Small intestine (tissue), 7 donors: ENCODE data around the gene PARVA. TPM values are rescaled to one million over a fixed set of nuclear protein-coding genes. Genes with fewer than 3 reads are reported as not detected.

ENCODE experiments used
- DNase-seq, 2 donors: peaks; one replicate each; pipeline versions ENCODE4 v3.0.0 to v3.0.0-alpha.2; 2013
- FAIRE-seq: peaks from 2 replicates; lab custom pipeline; 2012; peaks lifted over from hg19 to GRCh38; lab: Jason Lieb, UNC
- H3K27ac ChIP-seq, 3 donors: one replicate each; pipeline ENCODE4 v1.5.1; 2013; ENCODE audit warnings: low read length in 2 of 3, mild to moderate bottlenecking in 2 of 3, control low read depth in 1 of 3, inconsistent platforms in 1 of 3, low read depth in 1 of 3, moderate library complexity in 1 of 3
- H3K27me3 ChIP-seq, 3 donors: one replicate each; pipeline ENCODE4 v1.6.1; 2013; ENCODE audit warnings: low read length in 3 of 3, inconsistent platforms in 1 of 3; ENCODE audit not compliant: control insufficient read depth in 3 of 3, insufficient read depth in 3 of 3
- H3K36me3 ChIP-seq, 3 donors: one replicate each; pipeline ENCODE4 v1.6.1; 2013; ENCODE audit warnings: low read length in 3 of 3, inconsistent platforms in 1 of 3, low read depth in 1 of 3, mild to moderate bottlenecking in 1 of 3, moderate library complexity in 1 of 3; ENCODE audit not compliant: control insufficient read depth in 3 of 3, insufficient read depth in 2 of 3
- H3K4me1 ChIP-seq, 3 donors: one replicate each; pipeline ENCODE4 v1.6.1; 2013; ENCODE audit warnings: low read length in 2 of 3, inconsistent platforms in 1 of 3, low read depth in 1 of 3, mild to moderate bottlenecking in 1 of 3, moderate library complexity in 1 of 3; ENCODE audit not compliant: control insufficient read depth in 3 of 3, insufficient read depth in 2 of 3
- H3K4me3 ChIP-seq, 3 donors: one replicate each; pipeline ENCODE4 v1.5.1; 2013; ENCODE audit warnings: low read length in 3 of 3, control low read depth in 1 of 3, inconsistent platforms in 1 of 3, low read depth in 1 of 3, mild to moderate bottlenecking in 1 of 3, moderate library complexity in 1 of 3
- H3K9me3 ChIP-seq, 2 donors: one replicate each; pipeline ENCODE4 v1.6.1; 2013; ENCODE audit warnings: low read depth in 1 of 2, low read length in 1 of 2; ENCODE audit not compliant: control insufficient read depth in 2 of 2, insufficient read depth in 1 of 2
- WGBS, 3 donors: extraction: QIAGEN DNeasy Blood & Tissue Kit; methylation state at CpG; one replicate each; pipeline ENCODE4 v1.1.7; 2013; 5-methylcytosine and 5-hydroxymethylcytosine counted together
- polyA plus RNA-seq, 4 donors: library from polyadenylated mRNA; stranded (reverse) in 3 of 4; unstranded in 1 of 4; fragments of 200-250 nt in 3 of 4; fragments of 120-200 nt in 1 of 4; gene quantifications; one replicate each; pipeline versions ENCODE4 v1.2.1 to v1.2.3, GENCODE V29; 2013
- donor health status: healthy with polysubstance abuse.
- donor health status: control.
- donor health status: control.
- donor health status: Bipolar disorder and iron deficiency.
- donor health status: healthy.

The PARVA gene
- polyA plus RNA-seq, 4 donors, result 6.5 to 22.1 (median 14.7) TPM

GRCh38 chr11:12539572-12539971 lies 162.2 kb downstream of the PARVA start:
- no peak overlapping the region for H3K4me3 ChIP-seq
- DNase-seq (no peak), FAIRE-seq (no peak)
- 72 to 90% (median 78%) methylated on average over 4 of the region's 4 CpGs for WGBS, 3 donors
- H3K36me3 ChIP-seq, result no peaks in the 10 kb centered on the region
- no peaks in the 10 kb centered on the region for H3K4me1 ChIP-seq
- H3K9me3 ChIP-seq, result no peaks in the 10 kb centered on the region
- peak overlapping the region in 1 of 3 donors; percentile 44 for H3K27ac ChIP-seq
- no peaks in the 10 kb centered on the region for H3K27me3 ChIP-seq

- H3K4me1 ChIP-seq, result no peaks in the 10 kb centered on the region
- WGBS, 3 donors, result 73 to 87% (median 80%) methylated on average over 5 of the region's 5 CpGs
- H3K27ac ChIP-seq, result peak overlapping the region in 2 of 3 donors; percentile 10 to 44
- H3K4me3 ChIP-seq, result no peak overlapping the region
- no peaks in the 10 kb centered on the region for H3K27me3 ChIP-seq
- no peak for FAIRE-seq
- DNase-seq, result no peak
- no peaks in the 10 kb centered on the region for H3K36me3 ChIP-seq
- H3K9me3 ChIP-seq, result no peaks in the 10 kb centered on the region
These were observed 162.8 kb downstream of the PARVA start for GRCh38 chr11:12540075-12540680.

- WGBS, 3 donors, result 71 to 84% (median 76%) methylated on average over 6 of the region's 6 CpGs
- H3K27me3 ChIP-seq, result no peaks in the 10 kb centered on the region
- H3K4me1 ChIP-seq, result no peaks in the 10 kb centered on the region
- FAIRE-seq (no peak), DNase-seq (no peak)
- H3K4me3 ChIP-seq, result no peak overlapping the region
- H3K36me3 ChIP-seq, result no peaks in the 10 kb centered on the region
- H3K9me3 ChIP-seq, result no peaks in the 10 kb centered on the region
- H3K27ac ChIP-seq, result peak overlapping the region in 2 of 3 donors; percentile 10 to 46
These were observed 163.7 kb downstream of the PARVA start for GRCh38 chr11:12540913-12541582.

- 79 to 86% (median 84%) methylated on average over 9 of the region's 9 CpGs for WGBS, 3 donors
- no peaks in the 10 kb centered on the region for H3K4me1 ChIP-seq
- FAIRE-seq, result no peak
These were observed 164.3 kb downstream of the PARVA start for GRCh38 chr11:12541583-12542151.

GRCh38 chr11:12542186-12542935 lies 165.0 kb downstream of the PARVA start:
- H3K4me1 ChIP-seq, result no peaks in the 10 kb centered on the region
- no peak overlapping the region for H3K27ac ChIP-seq
- DNase-seq (no peak), FAIRE-seq (no peak)
- no peaks in the 10 kb centered on the region for H3K27me3 ChIP-seq
- 68 to 75% (median 71%) methylated on average over 10 of the region's 10 CpGs for WGBS, 3 donors
- H3K9me3 ChIP-seq, result no peaks in the 10 kb centered on the region
- H3K4me3 ChIP-seq, result no peak overlapping the region
- no peaks in the 10 kb centered on the region for H3K36me3 ChIP-seq

More at GRCh38 chr11:12541583-12542151, 164.3 kb downstream of the PARVA start:
- no peaks in the 10 kb centered on the region for H3K9me3 ChIP-seq
- no peak for DNase-seq
- H3K36me3 ChIP-seq, result no peaks in the 10 kb centered on the region
- H3K27me3 ChIP-seq, result no peaks in the 10 kb centered on the region
- no peak overlapping the region for H3K4me3 ChIP-seq
- H3K27ac ChIP-seq, result no peak overlapping the region

- WGBS, 3 donors, result 71 to 76% (median 73%) methylated on average over 9 of the region's 9 CpGs
- FAIRE-seq, result no peak
- H3K36me3 ChIP-seq, result no peaks in the 10 kb centered on the region
- H3K4me3 ChIP-seq, result no peak overlapping the region
- no peak for DNase-seq
- H3K27ac ChIP-seq, result no peak overlapping the region
- H3K27me3 ChIP-seq, result no peaks in the 10 kb centered on the region
- H3K9me3 ChIP-seq, result no peaks in the 10 kb centered on the region
- no peaks in the 10 kb centered on the region for H3K4me1 ChIP-seq
These were observed 166.4 kb downstream of the PARVA start for GRCh38 chr11:12543596-12544415.

GRCh38 chr11:12544986-12545775 lies 167.8 kb downstream of the PARVA start:
- FAIRE-seq (no peak), DNase-seq (no peak)
- 90 to 95% (median 90%) methylated on average over 13 of the region's 13 CpGs for WGBS, 3 donors
- no peaks in the 10 kb centered on the region for H3K4me1 ChIP-seq
- H3K27ac ChIP-seq, result no peak overlapping the region
- H3K27me3 ChIP-seq, result no peaks in the 10 kb centered on the region
- no peaks in the 10 kb centered on the region for H3K9me3 ChIP-seq
- no peaks in the 10 kb centered on the region for H3K36me3 ChIP-seq
- no peak overlapping the region for H3K4me3 ChIP-seq
